Left ventricle myocardium inferior (tissue), 1 donor: Measurements from ENCODE around the gene RAB35. TPM values are rescaled to one million over a fixed set of nuclear protein-coding genes. Genes with fewer than 3 reads are reported as not detected.

ENCODE experiments used
- DNase-seq: peaks from one replicate; pipeline ENCODE4 v3.0.0-alpha.2; 2020
- H3K27ac ChIP-seq: fragments of 200-600 bp; replicated peaks from 2 replicates; pipeline ENCODE4 v1.8.0; 2021
- H3K27me3 ChIP-seq: fragments of 200-600 bp; 2 replicates; pipeline ENCODE4 v1.8.0; 2021; ENCODE audit warnings: low read depth
- H3K36me3 ChIP-seq: fragments of 200-600 bp; 2 replicates; pipeline ENCODE4 v1.8.0; 2021
- H3K4me1 ChIP-seq: fragments of 200-600 bp; 2 replicates; pipeline ENCODE4 v1.8.0; 2021
- H3K4me3 ChIP-seq: fragments of 200-600 bp; 2 replicates; pipeline ENCODE4 v1.8.0; 2021; ENCODE audit warnings: mild to moderate bottlenecking, moderate library complexity
- H3K9me3 ChIP-seq: fragments of 200-600 bp; replicated peaks from 2 replicates; pipeline ENCODE4 v1.8.0; 2021
- CTCF ChIP-seq: fragments of 200-600 bp; IDR thresholded peaks from 2 replicates; pipeline ENCODE4 v1.8.0; 2021; ENCODE audit warnings: antibody characterized with exemption, mild to moderate bottlenecking, borderline replicate concordance
- intact Hi-C: fragments of 100-400 bp; cut with micrococcal nuclease; formaldehyde crosslinking; loops from one replicate; pipeline ENCODE4 v1.11.0; 2022
- total RNA-seq: library from RNA; stranded (reverse); fragmentation: NEBNext Ultra II Directional; extraction: Animal tissue kit (Norgen Biotek cat#: 25700); gene quantifications from one replicate; pipeline ENCODE4 v1.2.1, GENCODE V29; 2021
- donor health status: DM: no; HTN: yes; CAD: no; lungs with severe emphysema.

RAB35 gene
- total RNA-seq, 1 donor from 2014 or later, result 21.9 TPM

GRCh38 chr12:120064054-120064940, 52.3 kb downstream of the RAB35 start:
- no peak overlapping the region for H3K27ac ChIP-seq
- no peak overlapping the region for H3K4me3 ChIP-seq
- peaks cover 26% of the 10 kb centered on the region for H3K4me1 ChIP-seq
- H3K27me3 ChIP-seq, result peaks cover 56% of the 10 kb centered on the region
- no peaks in the 10 kb centered on the region for H3K9me3 ChIP-seq
- no peak for DNase-seq
- no peak for TF ChIP-seq CTCF
- intact Hi-C loops, result no loop called here
- no peaks in the 10 kb centered on the region for H3K36me3 ChIP-seq

- H3K4me3 ChIP-seq, result no peak overlapping the region
- H3K27ac ChIP-seq, result no peak overlapping the region
- intact Hi-C loops, result no loop called here
- H3K4me1 ChIP-seq, result peaks cover 26% of the 10 kb centered on the region
- no peak for TF ChIP-seq CTCF
- H3K36me3 ChIP-seq, result no peaks in the 10 kb centered on the region
- DNase-seq, result no peak
- no peaks in the 10 kb centered on the region for H3K9me3 ChIP-seq
- H3K27me3 ChIP-seq, result peaks cover 65% of the 10 kb centered on the region
Measured at GRCh38 chr12:120062976-120063579, 53.5 kb downstream of the RAB35 start.

GRCh38 chr12:120061575-120062214, 54.9 kb downstream of the RAB35 start:
- Histone ChIP-seq H3K9me3 (no peaks in the 10 kb centered on the region), H3K36me3 (no peaks in the 10 kb centered on the region), H3K27me3 (peaks cover 65% of the 10 kb centered on the region), H3K4me3 (no peak overlapping the region), H3K4me1 (peaks cover 15% of the 10 kb centered on the region), H3K27ac (no peak overlapping the region)
- TF ChIP-seq CTCF, result no peak
- intact Hi-C loops, result no loop called here
- no peak for DNase-seq

- intact Hi-C loops, result no loop called here
- Histone ChIP-seq H3K27ac (no peak overlapping the region), H3K27me3 (peaks cover 65% of the 10 kb centered on the region), H3K36me3 (no peaks in the 10 kb centered on the region), H3K4me1 (peaks cover 15% of the 10 kb centered on the region), H3K4me3 (no peak overlapping the region), H3K9me3 (no peaks in the 10 kb centered on the region)
- no peak for DNase-seq
- TF ChIP-seq CTCF, result no peak
Measured at GRCh38 chr12:120060717-120061116, 55.8 kb downstream of the RAB35 start.

GRCh38 chr12:120060196-120060595, 56.4 kb downstream of the RAB35 start:
- no peak for DNase-seq
- intact Hi-C loops, result no loop called here
- Histone ChIP-seq H3K27ac (no peak overlapping the region), H3K4me3 (no peak overlapping the region), H3K27me3 (peaks cover 65% of the 10 kb centered on the region), H3K4me1 (peaks cover 11% of the 10 kb centered on the region), H3K36me3 (no peaks in the 10 kb centered on the region), H3K9me3 (no peaks in the 10 kb centered on the region)
- TF ChIP-seq CTCF, result no peak
